ENCODE measurements around the gene GPR137.
A peak's percentile ranks its signal among the peaks of the same experiment; 100 is the strongest.

GPR137 gene

GRCh38 chr11:64263021-64263946 lies 22.4 kb upstream of the GPR137 start:
- peaks cover 77% of the 10 kb centered on the region for H3K36me3 ChIP-seq (replicated peaks)
- in situ Hi-C loops (cut with MboI; ENCODE audit: low sequenced_read_pairs), result loop anchor here (25.0 kb wide), 1 partner anchor 849 kb away; the partner anchor contains the start of genes FAU, MRPL49, TM7SF2 and ZNHIT2
- H3K4me1 ChIP-seq, result 0 out of 2 replicates have a peak, but pooled peaks cover under 1% of the 10 kb centered on the region
- H3K27me3 ChIP-seq (ENCODE audit: low read depth), result no peaks in the 10 kb centered on the region
- H3K9me3 ChIP-seq, result no peaks in the 10 kb centered on the region
- no peak overlapping the region for H3K4me3 ChIP-seq
- DNase-seq (ENCODE audit: low spot score in 2 of 2), result no peak

GRCh38 chr11:64263947-64264317 lies 21.7 kb upstream of the GPR137 start:
- Histone ChIP-seq H3K4me3 (no peak overlapping the region), H3K4me1 (peaks cover 4% of the 10 kb centered on the region; the same call in 1 of the 2 replicates), H3K27me3 (ENCODE audit: low read depth) (no peaks in the 10 kb centered on the region), H3K36me3 (replicated peaks) (peaks cover 72% of the 10 kb centered on the region), H3K9me3 (no peaks in the 10 kb centered on the region)
- in situ Hi-C loops (cut with MboI; ENCODE audit: low sequenced_read_pairs), result loop anchor here (25.0 kb wide), 1 partner anchor 848 kb away; the partner anchor contains the start of genes FAU, MRPL49, TM7SF2 and ZNHIT2
- DNase-seq (ENCODE audit: low spot score in 2 of 2), result no peak

GRCh38 chr11:64264371-64264852 lies 21.2 kb upstream of the GPR137 start:
- in situ Hi-C loops (cut with MboI; ENCODE audit: low sequenced_read_pairs), result loop anchor here (25.0 kb wide), 1 partner anchor 848 kb away; the partner anchor contains the start of genes FAU, MRPL49, TM7SF2 and ZNHIT2
- H3K27me3 ChIP-seq (ENCODE audit: low read depth), result no peaks in the 10 kb centered on the region
- H3K4me3 ChIP-seq, result no peak overlapping the region
- no peaks in the 10 kb centered on the region for H3K9me3 ChIP-seq
- H3K36me3 ChIP-seq (replicated peaks), result peaks cover 67% of the 10 kb centered on the region
- H3K4me1 ChIP-seq, result peaks cover 4% of the 10 kb centered on the region; the same call in 1 of the 2 replicates
- no peak for DNase-seq (ENCODE audit: low spot score in 2 of 2)

- no peaks in the 10 kb centered on the region for H3K27me3 ChIP-seq (ENCODE audit: low read depth)
- no peaks in the 10 kb centered on the region for H3K9me3 ChIP-seq
- peaks cover 4% of the 10 kb centered on the region; the same call in 1 of the 2 replicates for H3K4me1 ChIP-seq
- DNase-seq (ENCODE audit: low spot score in 2 of 2), result no peak
- H3K36me3 ChIP-seq (replicated peaks), result peaks cover 57% of the 10 kb centered on the region
- in situ Hi-C loops (cut with MboI; ENCODE audit: low sequenced_read_pairs), result loop anchor here (25.0 kb wide), 1 partner anchor 847 kb away; the partner anchor contains the start of genes FAU, MRPL49, TM7SF2 and ZNHIT2
- H3K4me3 ChIP-seq, result no peak overlapping the region
Observed at GRCh38 chr11:64265176-64266160, 20.2 kb upstream of the GPR137 start.

- in situ Hi-C loops (cut with MboI; ENCODE audit: low sequenced_read_pairs), result loop anchor here (25.0 kb wide), 1 partner anchor 846 kb away; the partner anchor contains the start of genes FAU, MRPL49, TM7SF2 and ZNHIT2
- no peak overlapping the region for H3K4me3 ChIP-seq
- DNase-seq (ENCODE audit: low spot score in 2 of 2), result no peak
- H3K9me3 ChIP-seq, result no peaks in the 10 kb centered on the region
- peaks cover 53% of the 10 kb centered on the region for H3K36me3 ChIP-seq (replicated peaks)
- peaks cover 4% of the 10 kb centered on the region; the same call in 1 of the 2 replicates for H3K4me1 ChIP-seq
- H3K27me3 ChIP-seq (ENCODE audit: low read depth), result no peaks in the 10 kb centered on the region
Observed at GRCh38 chr11:64266339-64266738, 19.3 kb upstream of the GPR137 start.

GRCh38 chr11:64267207-64267945 lies 18.3 kb upstream of the GPR137 start:
- Histone ChIP-seq H3K9me3 (no peaks in the 10 kb centered on the region), H3K27me3 (ENCODE audit: low read depth) (no peaks in the 10 kb centered on the region), H3K36me3 (replicated peaks) (peaks cover 44% of the 10 kb centered on the region), H3K4me3 (no peak overlapping the region), H3K4me1 (peaks cover 4% of the 10 kb centered on the region; the same call in 1 of the 2 replicates)
- no peak for DNase-seq (ENCODE audit: low spot score in 2 of 2)
- in situ Hi-C loops (cut with MboI; ENCODE audit: low sequenced_read_pairs), result loop anchor here (25.0 kb wide), 1 partner anchor 845 kb away; the partner anchor contains the start of genes FAU, MRPL49, TM7SF2 and ZNHIT2

GRCh38 chr11:64268025-64268892 lies 17.4 kb upstream of the GPR137 start:
- H3K36me3 ChIP-seq (replicated peaks), result peaks cover 43% of the 10 kb centered on the region
- no peaks in the 10 kb centered on the region for H3K27me3 ChIP-seq (ENCODE audit: low read depth)
- H3K9me3 ChIP-seq, result no peaks in the 10 kb centered on the region
- H3K4me1 ChIP-seq, result peaks cover 4% of the 10 kb centered on the region; the same call in 1 of the 2 replicates
- in situ Hi-C loops (cut with MboI; ENCODE audit: low sequenced_read_pairs), result loop anchor here (25.0 kb wide), 1 partner anchor 844 kb away; the partner anchor contains the start of genes FAU, MRPL49, TM7SF2 and ZNHIT2
- DNase-seq (ENCODE audit: low spot score in 2 of 2), result peak in 1 of 2 experiments; percentile 53
- H3K4me3 ChIP-seq, result peak overlapping the region; percentile 70

GRCh38 chr11:64268893-64269539 lies 16.6 kb upstream of the GPR137 start:
- no peaks in the 10 kb centered on the region for H3K9me3 ChIP-seq
- no peaks in the 10 kb centered on the region for H3K27me3 ChIP-seq (ENCODE audit: low read depth)
- peaks cover 35% of the 10 kb centered on the region for H3K36me3 ChIP-seq (replicated peaks)
- H3K4me3 ChIP-seq, result peak overlapping the region; percentile 70
- H3K4me1 ChIP-seq, result peaks cover 4% of the 10 kb centered on the region; the same call in 1 of the 2 replicates
- DNase-seq (ENCODE audit: low spot score in 2 of 2), result peak in 1 of 2 experiments; percentile 61
- in situ Hi-C loops (cut with MboI; ENCODE audit: low sequenced_read_pairs), result loop anchor here (25.0 kb wide), 1 partner anchor 843 kb away; the partner anchor contains the start of genes FAU, MRPL49, TM7SF2 and ZNHIT2

GRCh38 chr11:64269540-64270220 lies 16.0 kb upstream of the GPR137 start:
- no peaks in the 10 kb centered on the region for H3K27me3 ChIP-seq (ENCODE audit: low read depth)
- in situ Hi-C loops (cut with MboI; ENCODE audit: low sequenced_read_pairs), result loop anchor here (25.0 kb wide), 1 partner anchor 843 kb away; the partner anchor contains the start of genes FAU, MRPL49, TM7SF2 and ZNHIT2
- H3K4me1 ChIP-seq, result peaks cover 4% of the 10 kb centered on the region; the same call in 1 of the 2 replicates
- DNase-seq (ENCODE audit: low spot score in 2 of 2), result peak; percentile 98
- no peaks in the 10 kb centered on the region for H3K9me3 ChIP-seq
- peaks cover 31% of the 10 kb centered on the region for H3K36me3 ChIP-seq (replicated peaks)
- H3K4me3 ChIP-seq, result peak overlapping the region; percentile 70

- H3K4me1 ChIP-seq, result no peaks in the 10 kb centered on the region
- H3K4me3 ChIP-seq, result no peak overlapping the region
- H3K27me3 ChIP-seq (ENCODE audit: low read depth), result no peaks in the 10 kb centered on the region
- no peaks in the 10 kb centered on the region for H3K9me3 ChIP-seq
- DNase-seq (ENCODE audit: low spot score in 2 of 2), result no peak
- peaks cover 28% of the 10 kb centered on the region for H3K36me3 ChIP-seq (replicated peaks)
- in situ Hi-C loops (cut with MboI; ENCODE audit: low sequenced_read_pairs), result no loop called here
Observed at GRCh38 chr11:64275031-64275800, 10.4 kb upstream of the GPR137 start.
